Measurements from ENCODE around the gene MARCKS.

MARCKS gene

GRCh38 chr6:113862112-113862511, 5.0 kb downstream of the MARCKS start:
- no peak for TF ChIP-seq CTCF (IDR thresholded peaks at IDR 0.05; ENCODE audit: borderline replicate concordance, control extremely low read depth, extremely low read depth, insufficient read depth, missing control alignments)
- in situ Hi-C loops (cut with MboI; ENCODE audit: low sequenced_read_pairs, unreplicated experiment), result no loop called here
- DNase-seq (ENCODE audit: low spot score), result no peak

GRCh38 chr6:113870917-113871316, 13.8 kb downstream of the MARCKS start:
- in situ Hi-C loops (cut with MboI; ENCODE audit: low sequenced_read_pairs, unreplicated experiment), result loop anchor here (10.0 kb wide), 1 partner anchor 566 kb away; no protein-coding TSS in a partner anchor
- no peak for TF ChIP-seq CTCF (IDR thresholded peaks at IDR 0.05; ENCODE audit: borderline replicate concordance, control extremely low read depth, extremely low read depth, insufficient read depth, missing control alignments)
- DNase-seq (ENCODE audit: low spot score), result no peak

GRCh38 chr6:113871975-113872374, 14.8 kb downstream of the MARCKS start:
- no peak for TF ChIP-seq CTCF (IDR thresholded peaks at IDR 0.05; ENCODE audit: borderline replicate concordance, control extremely low read depth, extremely low read depth, insufficient read depth, missing control alignments)
- in situ Hi-C loops (cut with MboI; ENCODE audit: low sequenced_read_pairs, unreplicated experiment), result loop anchor here (10.0 kb wide), 1 partner anchor 567 kb away; no protein-coding TSS in a partner anchor
- no peak for DNase-seq (ENCODE audit: low spot score)

- TF ChIP-seq CTCF (IDR thresholded peaks at IDR 0.05; ENCODE audit: borderline replicate concordance, control extremely low read depth, extremely low read depth, insufficient read depth, missing control alignments), result no peak
- in situ Hi-C loops (cut with MboI; ENCODE audit: low sequenced_read_pairs, unreplicated experiment), result loop anchor here (10.0 kb wide), 1 partner anchor 568 kb away; no protein-coding TSS in a partner anchor
- no peak for DNase-seq (ENCODE audit: low spot score)
These were observed 16.0 kb downstream of the MARCKS start for GRCh38 chr6:113873043-113873667.

- in situ Hi-C loops (cut with MboI; ENCODE audit: low sequenced_read_pairs, unreplicated experiment), result loop anchor here (10.0 to 25.0 kb wide), 2 partner anchors 571 to 1688 kb away; no protein-coding TSS in a partner anchor
- no peak for TF ChIP-seq CTCF (IDR thresholded peaks at IDR 0.05; ENCODE audit: borderline replicate concordance, control extremely low read depth, extremely low read depth, insufficient read depth, missing control alignments)
- no peak for DNase-seq (ENCODE audit: low spot score)
These were observed 18.3 kb downstream of the MARCKS start for GRCh38 chr6:113875470-113875869.

- in situ Hi-C loops (cut with MboI; ENCODE audit: low sequenced_read_pairs, unreplicated experiment), result loop anchor here (10.0 to 25.0 kb wide), 2 partner anchors 572 to 1689 kb away; no protein-coding TSS in a partner anchor
- DNase-seq (ENCODE audit: low spot score), result no peak
- TF ChIP-seq CTCF (IDR thresholded peaks at IDR 0.05; ENCODE audit: borderline replicate concordance, control extremely low read depth, extremely low read depth, insufficient read depth, missing control alignments), result no peak
These were observed 19.6 kb downstream of the MARCKS start for GRCh38 chr6:113876695-113877094.
